HG02588 (cell line): ENCODE data around the gene ZC3H8.
"Not testable (repeated sequence)": the region's sequence is repeated elsewhere in the genome, so short reads cannot be mapped to it uniquely, and the experiment has no call there.

Experiments
- ATAC-seq: cut with Tn5 transposase; IDR thresholded peaks from one replicate; pipeline ENCODE4 v1.9.1; 2021; ENCODE audit warnings: mild to moderate bottlenecking, moderate library complexity; ENCODE audit not compliant: unreplicated experiment

ZC3H8 gene

DNA sequence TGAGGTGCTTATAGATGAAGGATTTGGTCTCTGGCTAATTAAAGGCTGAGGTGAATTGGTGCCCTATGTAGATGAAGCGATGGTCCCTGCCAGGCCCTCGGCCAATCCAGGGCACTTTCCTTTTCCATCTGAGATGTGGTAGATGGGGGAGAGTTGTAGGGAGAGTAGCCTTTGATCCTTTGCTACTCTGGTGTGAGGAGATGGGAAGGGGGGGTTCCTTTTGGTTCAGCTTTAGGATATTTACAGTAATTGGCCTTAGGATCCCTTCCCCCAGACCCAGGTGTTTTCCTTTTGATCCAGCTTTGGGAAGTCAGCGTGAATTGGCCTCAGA is 5.4 kb upstream of the ZC3H8 start:
- ATAC-seq: no peak

DNA sequence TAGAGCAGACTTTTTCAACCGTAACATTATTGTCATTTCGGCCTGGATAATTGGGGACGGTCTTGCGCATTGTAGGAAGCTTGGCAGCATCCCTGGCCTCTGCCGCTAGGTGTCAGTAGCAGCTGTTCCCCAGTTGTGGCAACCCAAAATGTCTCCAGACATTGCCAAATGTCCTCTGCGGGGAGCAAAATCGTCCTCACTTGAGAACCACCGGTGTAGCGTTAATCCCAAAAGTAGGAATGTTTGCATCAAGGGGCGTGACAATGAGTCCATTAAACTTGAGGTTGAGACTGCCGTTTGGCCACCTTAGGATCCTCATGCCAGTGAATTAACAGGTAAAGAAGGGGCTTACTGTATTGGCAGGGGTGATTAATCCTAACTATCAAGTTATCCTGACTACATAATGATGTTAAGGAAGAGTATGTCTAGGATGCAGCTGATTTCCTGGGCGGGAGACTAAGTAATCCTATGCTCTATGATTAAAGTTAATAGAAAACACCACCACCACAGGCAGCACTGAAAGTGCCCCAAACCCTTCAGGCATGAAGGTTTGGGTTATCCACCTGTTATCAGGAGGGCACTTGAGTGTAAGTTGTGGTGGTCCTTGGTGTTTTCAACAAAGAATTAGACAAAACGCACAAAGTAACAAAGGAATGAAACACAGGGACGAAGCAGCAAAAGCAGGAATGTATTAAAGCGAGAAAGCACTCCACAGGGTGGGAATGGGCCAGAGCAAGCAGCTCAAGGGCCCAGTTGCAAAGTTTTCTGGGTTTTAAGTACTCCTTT is 4.9 kb upstream of the ZC3H8 start:
- peak; percentile 40 for ATAC-seq

DNA sequence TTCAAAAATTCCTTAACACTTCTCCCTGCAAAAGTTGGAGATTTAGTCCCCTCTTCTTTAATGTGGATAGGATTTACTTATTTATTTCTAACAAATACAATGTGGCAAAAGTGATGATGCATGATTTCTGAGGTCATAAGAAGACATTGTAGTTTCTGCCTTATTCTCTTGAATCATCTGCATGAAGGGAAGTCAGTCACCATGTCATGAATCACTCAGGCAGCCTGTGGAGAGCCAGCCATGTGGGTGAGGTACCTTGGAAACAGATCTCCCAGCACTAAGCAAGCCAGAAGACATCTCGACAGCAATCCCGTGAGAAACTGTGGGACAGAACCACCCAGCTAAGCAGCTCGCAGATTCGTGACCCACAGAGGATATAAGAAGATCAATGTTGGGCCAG is 2.7 kb upstream of the ZC3H8 start:
- ATAC-seq: no peak

DNA sequence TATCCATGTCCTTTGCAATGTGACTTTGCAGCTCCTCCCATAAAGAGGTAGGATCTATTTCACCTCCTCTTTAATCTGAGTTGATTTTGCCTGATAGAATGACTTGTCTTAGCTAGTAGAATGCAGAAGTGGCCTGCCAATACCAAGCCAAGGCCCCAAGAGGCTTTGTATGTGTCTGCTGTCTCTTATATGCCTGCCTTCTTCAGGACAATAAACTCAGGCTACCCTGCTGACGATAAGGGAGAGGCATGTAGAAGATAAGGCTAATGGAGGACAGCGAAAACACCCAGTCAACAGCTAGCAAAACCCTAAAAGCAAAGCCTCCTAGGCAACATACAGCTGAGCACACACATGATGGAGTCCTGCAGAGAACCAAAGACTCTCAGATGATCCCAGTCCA is 1.8 kb upstream of the ZC3H8 start:
- ATAC-seq: no peak

DNA sequence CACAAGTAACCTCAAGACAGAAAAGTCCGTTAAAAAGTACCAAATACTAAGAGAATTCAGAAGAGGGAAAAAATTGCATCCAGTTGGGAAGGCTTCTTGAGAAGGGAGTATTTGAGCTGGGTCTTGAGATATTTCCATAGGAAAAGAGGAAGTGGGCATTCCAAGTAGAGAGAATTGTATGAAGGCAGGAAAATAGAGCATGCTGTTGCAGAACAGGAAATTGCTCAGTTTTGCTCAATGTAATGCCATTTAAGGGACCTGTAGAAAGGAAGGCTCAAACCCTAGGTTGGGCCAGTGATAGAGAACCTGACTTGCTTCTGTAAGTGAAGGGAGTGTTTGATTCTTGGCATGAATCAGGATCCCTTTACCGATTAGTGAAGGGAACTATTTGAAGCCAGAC is 1.0 kb upstream of the ZC3H8 start:
- ATAC-seq: no peak

DNA sequence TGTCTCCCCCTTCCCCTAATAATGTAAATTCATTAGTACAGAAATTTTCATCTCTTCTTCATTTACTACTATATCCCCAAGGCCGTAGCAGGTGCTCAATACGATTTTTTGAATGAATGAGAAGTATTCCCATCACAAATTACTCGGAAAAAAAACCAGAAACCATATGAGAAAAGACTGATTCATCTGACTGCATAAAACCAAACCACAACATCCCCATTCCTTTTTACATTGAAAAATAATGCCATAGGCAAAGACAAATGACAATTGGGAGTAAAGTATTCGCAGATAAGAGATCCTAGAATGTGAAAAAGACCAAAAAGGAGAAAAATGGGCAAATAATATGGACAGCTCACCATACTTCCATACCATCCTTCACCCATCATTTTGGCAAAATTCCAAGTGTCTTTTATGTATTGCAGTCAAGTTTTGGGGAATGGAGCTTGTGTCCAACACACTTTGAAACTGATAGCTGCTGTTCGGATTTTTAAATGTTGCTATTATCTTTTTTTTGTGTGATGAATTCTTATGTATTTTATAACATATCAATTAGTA is 1.5 kb downstream of the ZC3H8 start:
- ATAC-seq: no peak

DNA sequence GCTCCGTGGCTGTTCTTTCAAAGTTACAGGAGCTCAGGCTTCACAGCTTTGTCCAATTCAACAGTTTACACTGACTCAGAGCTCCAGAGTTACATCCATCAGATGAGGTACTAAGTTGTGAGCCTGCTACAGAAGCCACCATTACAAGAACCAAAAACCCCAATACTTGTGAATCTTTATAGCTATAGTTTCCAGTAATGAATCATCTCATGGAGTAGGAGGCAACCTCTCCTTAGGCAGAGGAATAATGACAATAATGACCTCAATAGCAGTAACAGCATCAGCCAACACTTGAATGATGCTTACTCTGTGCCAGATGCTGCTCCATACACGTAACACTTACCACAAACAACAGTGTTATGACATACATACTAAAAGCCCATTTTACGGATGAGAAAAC is 3.6 kb downstream of the ZC3H8 start:
- no peak for ATAC-seq

DNA sequence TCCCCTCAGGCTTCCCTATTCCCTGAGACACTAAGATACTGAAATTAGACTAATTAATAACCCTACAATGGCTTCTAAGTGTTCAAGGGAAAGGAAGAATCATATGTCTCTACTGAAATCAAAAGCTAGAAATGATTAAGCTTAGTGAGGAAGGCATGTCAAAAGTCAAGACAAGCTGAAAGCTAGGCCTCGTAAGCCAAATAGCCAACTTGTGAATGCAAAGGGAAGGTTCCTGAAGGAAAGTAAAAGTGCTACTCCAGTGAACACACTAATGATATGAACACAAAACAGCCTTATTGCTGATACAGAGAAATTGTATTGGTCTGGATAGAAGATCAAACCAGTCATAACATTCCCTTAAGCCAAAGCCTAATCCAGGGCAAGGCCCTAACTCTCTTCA is 10.0 kb downstream of the ZC3H8 start:
- no peak for ATAC-seq

DNA sequence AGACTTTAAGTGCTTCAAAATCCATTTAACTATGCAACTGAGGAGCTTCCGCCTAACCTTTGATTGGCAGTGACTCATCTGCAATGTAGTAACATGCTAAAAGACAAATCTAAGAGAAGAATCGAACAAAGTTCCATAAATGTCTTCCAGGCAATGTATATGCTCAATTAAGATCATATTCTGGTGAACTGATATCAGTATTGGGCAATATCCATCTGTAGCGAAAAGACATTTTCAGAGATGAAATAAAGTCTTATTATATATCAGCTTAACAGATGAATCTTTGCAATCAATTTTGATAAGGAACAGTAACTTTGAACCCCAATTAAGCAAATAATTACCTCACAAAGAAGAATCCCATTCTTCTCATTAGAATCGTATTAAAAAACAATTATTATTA is 11.6 kb downstream of the ZC3H8 start:
- no peak for ATAC-seq

DNA sequence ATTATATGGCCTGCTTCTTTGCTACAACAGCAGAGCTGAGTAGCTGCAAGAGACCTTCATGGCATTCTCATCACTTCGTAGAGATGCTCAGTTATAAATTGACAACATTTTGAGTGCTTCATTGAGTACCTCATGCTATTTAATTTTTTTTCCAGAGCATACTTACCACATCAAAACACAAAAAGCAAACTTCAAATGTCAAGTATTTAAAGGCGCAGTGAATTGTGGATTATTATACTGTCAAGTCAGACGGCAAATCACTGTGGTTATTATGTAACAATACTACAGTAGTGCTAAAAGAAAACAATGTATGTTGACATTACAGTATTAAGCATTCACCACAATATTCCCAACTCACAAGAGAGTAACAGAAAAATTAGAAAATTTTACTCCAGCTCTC is 12.5 kb downstream of the ZC3H8 start:
- no peak for ATAC-seq

DNA sequence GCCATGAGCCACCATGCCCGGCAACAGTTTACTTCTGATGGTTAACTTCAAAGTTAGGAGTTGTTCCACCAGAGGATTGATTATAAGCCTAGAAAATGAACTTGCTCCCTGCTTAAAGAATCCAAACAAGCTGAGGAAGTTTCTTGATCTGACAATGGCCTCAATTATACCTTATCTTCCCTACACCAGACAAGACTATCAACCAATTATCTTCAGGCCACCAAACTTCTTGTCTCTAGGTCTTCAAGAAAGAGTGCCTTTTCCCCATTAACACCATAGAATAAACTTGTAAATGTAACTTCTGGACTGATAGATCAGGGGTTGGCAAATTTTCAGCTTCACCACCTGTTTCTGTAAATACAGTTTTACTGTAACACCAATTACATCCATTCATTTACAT is 15.0 kb downstream of the ZC3H8 start:
- ATAC-seq: no peak

DNA sequence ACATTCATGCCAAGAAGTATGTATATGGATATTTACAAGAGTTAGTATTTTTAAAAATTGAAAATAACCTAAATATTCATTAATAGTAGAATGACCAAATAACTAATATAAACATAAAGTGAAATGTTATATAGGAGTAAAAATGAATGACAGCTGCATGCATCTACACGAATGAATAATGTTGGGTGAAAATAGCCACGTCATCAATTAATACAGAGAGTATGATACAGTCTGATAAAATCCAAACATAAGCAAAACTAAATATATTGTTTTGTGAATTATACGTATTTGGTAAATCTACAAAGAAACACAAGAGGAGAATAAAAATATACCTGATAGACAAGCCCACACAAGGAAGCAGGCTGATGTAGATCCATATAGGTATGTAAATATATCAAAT is 24.5 kb downstream of the ZC3H8 start:
- ATAC-seq: no peak

DNA sequence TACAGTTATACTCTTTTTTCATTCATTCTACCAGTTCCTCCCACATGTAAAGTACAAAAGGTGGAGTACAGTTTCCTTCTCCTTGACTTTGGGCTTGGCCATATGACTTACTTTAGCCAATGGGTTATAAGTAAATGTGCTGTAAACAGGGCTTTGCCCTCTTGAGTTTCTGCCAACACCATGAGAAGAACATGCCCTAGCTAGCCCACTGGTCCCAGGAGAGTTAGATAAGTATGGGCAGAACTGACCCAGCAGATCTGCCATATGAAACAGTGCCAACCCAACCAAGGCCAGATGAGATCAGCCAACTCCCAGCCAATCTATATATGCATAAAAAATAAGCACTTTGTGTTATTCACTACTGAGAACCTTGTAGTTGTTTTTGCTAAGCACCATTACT is 25.5 kb downstream of the ZC3H8 start:
- no peak for ATAC-seq

DNA sequence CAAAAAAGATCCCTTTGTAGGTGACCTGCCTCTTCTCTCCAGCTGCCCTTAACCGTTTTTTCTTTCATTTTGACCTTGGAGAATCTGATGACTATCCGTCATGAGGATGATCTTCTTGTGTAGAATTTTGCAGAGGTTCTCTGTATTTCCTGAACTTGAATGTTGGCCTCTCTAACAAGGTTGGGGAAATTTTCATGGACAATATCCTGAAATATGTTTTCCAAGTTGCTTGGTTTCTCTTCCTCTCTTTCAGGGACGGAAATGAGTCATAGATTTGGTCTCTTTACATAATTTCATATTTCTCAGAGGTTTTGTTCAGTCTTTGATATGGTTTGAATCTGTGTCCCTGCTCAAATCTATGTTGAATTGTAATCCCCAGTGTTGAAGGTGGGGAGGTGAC is 34.0 kb downstream of the ZC3H8 start:
- ATAC-seq: no peak

DNA sequence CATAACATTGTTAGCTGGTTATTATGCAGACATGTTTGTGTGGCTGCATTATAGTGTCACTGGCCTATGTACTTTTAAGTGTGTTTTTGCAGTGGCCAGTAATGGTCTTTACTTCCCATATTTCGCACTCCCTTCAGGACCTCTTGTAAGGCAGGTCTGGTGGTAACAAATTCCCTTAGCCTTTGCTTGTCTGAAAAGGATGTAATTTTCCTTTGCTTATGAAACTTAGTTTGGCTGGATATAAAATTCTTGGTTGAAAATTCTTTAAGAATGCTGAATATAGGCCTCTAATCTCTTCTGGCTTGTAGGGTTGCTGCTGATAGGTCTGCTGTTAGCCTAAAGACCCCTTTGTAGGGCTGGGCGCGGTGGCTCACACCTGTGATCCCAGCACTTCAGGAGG is 34.7 kb downstream of the ZC3H8 start:
- no peak for ATAC-seq

DNA sequence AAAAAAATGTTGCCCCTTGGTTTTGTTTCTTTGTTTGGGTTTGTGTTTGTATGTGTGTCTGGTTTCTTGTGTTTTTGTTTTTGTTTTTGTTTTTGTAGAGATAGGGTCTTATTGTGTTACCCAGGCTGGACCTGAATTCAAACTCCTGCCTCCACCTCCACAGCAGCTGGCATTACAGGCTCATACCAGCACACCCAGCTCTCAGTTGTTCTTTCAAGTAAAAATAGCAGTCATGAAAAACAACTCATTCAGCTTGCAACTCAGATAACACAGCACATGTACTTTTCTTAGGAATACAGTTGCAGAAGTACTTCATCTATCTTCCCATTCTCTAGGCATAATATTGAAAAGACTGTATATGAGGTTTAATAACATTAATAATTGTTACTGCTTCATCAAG is 37.0 kb downstream of the ZC3H8 start:
- ATAC-seq: no peak

DNA sequence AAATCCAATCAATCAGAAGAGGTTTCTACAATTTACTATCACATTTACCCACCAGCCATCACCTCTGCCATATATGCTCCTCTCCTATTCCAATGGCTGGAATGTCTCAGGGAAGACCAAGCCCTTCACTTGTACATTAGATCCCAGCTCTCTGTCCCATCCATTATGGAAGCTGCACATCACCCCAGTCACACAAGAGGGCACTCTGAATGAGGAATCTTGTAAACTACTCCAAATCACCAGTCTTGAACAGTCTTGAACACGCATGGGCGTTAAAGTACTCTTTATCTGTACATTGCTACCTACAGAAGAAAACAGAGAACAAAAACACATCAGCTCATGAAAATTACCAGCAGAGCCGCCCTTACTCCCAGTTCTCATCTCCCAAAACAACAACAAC is 38.7 kb downstream of the ZC3H8 start:
- ATAC-seq: no peak

DNA sequence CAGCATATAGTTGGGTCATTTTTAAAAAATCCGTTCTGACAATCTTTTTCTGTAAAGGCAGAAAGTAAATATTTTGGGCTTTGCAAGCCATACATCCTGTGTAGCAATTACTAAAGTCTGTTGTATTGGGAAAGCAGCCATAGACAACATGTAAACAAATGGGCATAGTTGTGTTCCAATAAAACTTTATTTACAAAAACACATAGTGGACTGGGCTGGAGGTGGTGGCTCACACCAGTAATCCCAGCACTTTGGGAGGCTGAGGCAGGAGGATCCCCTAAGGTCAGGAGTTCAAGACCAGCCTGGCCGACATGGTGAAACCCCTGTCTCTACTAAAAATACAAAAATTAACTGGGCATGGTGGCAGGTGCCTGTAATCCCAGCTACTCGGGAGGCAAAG is 46.9 kb downstream of the ZC3H8 start:
- ATAC-seq: not testable (repeated sequence)

DNA sequence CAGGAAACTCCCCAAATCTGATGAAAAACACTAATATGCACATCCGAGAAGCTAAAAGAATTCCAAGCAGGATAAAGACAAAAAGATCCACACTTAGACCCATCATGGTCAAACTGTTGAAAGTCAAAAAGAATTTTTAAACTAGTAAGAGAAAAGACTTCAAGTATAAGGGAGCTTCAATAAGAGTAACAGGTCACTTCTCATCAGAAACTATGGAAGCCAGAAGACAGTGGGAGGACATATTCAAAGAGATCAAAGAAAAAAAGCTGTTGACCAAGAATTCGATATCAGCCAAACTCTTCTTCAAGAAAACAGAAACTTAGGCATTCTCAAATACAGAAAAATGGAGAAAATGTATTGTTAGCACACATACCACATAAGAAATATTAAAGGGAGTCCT is 50.4 kb downstream of the ZC3H8 start:
- ATAC-seq: no peak

DNA sequence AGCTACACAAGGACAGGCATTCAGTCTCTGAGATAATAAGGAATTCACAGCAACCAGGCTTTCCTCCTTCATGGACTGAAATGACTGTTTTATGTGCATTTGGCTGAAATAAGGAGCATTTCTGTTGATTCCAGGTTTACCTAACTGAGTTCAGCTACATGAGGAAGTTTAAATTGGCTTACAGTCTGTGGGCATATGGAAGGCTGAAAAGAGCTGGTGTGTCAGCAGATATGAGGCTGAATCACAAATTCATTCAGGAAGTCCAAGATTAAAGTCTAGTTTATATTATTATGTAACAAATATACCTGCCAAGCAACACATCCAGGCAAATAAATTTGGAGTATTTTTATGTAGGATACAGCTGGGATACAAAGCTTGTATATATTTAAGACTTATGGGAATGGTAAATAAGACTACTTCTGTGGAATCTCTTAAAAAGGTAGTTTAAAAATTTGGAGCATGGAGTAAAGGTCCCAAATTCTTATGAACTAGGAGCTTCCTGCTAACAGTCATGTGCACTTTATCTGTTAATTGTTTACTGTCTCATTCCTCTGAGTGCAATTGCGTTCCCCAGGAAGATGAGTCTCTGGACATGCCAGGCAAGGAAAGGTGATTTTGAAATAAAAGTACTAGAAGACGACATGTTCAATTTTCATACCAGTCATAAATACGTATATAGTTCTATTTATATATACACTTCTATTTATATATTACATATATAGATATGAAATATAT is 53.0 kb downstream of the ZC3H8 start:
- ATAC-seq: no peak

DNA sequence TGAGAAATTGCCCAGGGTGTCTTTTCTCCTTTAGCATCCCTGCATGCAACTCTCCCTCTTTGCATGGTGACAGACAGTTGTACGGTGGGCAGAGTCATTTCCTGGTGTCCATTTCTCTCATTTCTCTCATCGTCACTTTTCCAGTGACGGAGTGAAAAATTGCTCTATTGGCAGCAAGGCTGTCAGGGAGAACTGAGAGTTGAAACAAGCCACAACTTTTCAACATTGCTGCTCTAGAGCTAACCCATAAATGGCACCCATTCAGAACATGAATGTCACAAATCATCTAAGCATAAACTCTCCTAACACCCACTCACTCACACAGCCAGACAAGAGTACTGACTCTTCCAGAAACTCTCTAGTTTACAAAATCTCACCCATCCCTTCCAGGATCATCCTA is 55.7 kb downstream of the ZC3H8 start:
- ATAC-seq: no peak

DNA sequence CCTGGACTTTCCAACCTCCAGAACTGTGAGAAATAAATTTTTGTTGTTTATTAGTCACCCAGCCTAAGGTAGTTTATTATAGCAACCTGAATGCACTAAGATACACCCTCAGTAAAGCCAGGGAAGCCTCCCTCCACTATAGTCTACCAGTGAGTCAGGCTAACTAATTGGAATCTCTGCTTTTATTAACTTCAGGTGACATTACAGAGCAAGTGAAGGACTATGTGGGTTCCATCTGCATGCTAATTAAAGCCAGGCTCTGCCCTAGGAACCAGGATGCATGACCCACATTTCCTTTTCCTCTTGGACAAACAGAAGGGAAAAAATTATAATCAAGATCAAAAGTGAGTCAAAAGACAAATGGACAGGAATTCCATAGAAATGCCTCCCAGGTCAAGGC is 56.1 kb downstream of the ZC3H8 start:
- no peak for ATAC-seq

DNA sequence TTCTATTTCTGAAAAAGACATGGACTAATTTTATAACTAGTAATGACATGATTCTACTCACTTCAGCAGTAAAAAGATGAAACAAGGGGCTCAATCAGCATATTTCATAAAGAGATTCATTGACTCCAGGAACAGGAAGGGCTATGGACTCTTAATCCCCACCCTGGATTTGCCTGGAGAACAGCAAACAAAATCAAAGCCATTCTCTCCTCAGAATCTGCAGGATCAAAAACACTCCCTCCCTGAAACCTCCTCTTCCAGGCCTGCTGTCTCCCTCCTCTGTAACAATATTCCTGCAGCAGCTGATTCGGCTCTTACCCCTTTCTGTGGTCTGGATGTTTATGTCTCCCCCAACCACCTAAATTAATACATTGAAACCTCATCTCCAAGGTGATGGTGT is 57.0 kb downstream of the ZC3H8 start:
- ATAC-seq: no peak
